HCT116 (cell line): ENCODE data around the gene RNF32. TPM values are rescaled to one million over a fixed set of nuclear protein-coding genes. Genes with fewer than 3 reads are reported as not detected.

Experiments used
- ATAC-seq: fragments of 200-7000 bp; cut with Tn5 transposase; 2 replicates; pipeline ENCODE4 v1.9.1; 2020; ENCODE audit warnings: mild to moderate bottlenecking, moderate library complexity
- BruUV-seq: library from RNA; stranded (reverse); fragments of 400-500 nt; replicated peaks from 2 replicates; lab custom pipeline; 2021; lab: Mats Ljungman, UMichigan
- CTCF ChIA-PET: fragments of 300-600 bp; sonication (Branson Sonifier 250); formaldehyde crosslinking; loops from one replicate; lab custom pipeline; 2021; ENCODE audit warnings: antibody characterized with exemption; lab: Charles Lee
- POLR2A ChIA-PET: fragments of 300-600, 350-600 bp; sonication (Branson Sonifier 250); formaldehyde crosslinking; loops from one replicate; lab custom pipeline; 2021; ENCODE audit warnings: antibody characterized with exemption; lab: Charles Lee
- RAD21 ChIA-PET, 2 experiments: fragments of 300-600 bp; sonication (Branson Sonifier 250); formaldehyde crosslinking; loops; one replicate each; lab custom pipeline; 2023; ENCODE audit warnings: low total read pairs in 2 of 2; ENCODE audit not compliant: uncharacterized antibody in 2 of 2, unreplicated experiment in 2 of 2, low non-redundant PET in 1 of 2; lab: Charles Lee
- DNase-seq: peaks from one replicate; pipeline ENCODE4 v3.0.0-alpha.2; 2010; ENCODE audit warnings: low read depth, low spot score
- H2AFZ ChIP-seq: fragments of 200-600 bp; shearing (Covaris generic), sonication (generic); 2 replicates; pipeline ENCODE4 v1.6.1; 2017; ENCODE audit warnings: low read depth, mixed run types, mixed read lengths, antibody characterized with exemption, low read length; ENCODE audit not compliant: poor library complexity, severe bottlenecking
- H3K27ac ChIP-seq: 2 replicates; pipeline ENCODE4 v1.5.1; 2012; ENCODE audit warnings: low read depth, low read length
- H3K27me3 ChIP-seq: fragments of 200-600 bp; sonication (generic); 2 replicates; pipeline ENCODE4 v1.6.1; 2016; ENCODE audit warnings: mixed run types, low read length, mixed read lengths; ENCODE audit not compliant: insufficient read depth
- H3K36me3 ChIP-seq, 2 experiments: fragments of 200-500 bp in 1 of 2; fragments of 200-600 bp in 1 of 2; sonication (Bioruptor generic) in 1 of 2; sonication (generic) in 1 of 2; 2 replicates each; pipeline versions ENCODE4 v1.5.1 to v1.6.1; 2014 to 2016; ENCODE audit warnings: low read length in 2 of 2, inconsistent platforms in 1 of 2, mixed read lengths in 1 of 2, mixed run types in 1 of 2; ENCODE audit not compliant: insufficient read depth in 2 of 2, control insufficient read depth in 1 of 2
- H3K4me1 ChIP-seq, 2 experiments: fragments of 200-600 bp in 1 of 2; sonication (generic) in 1 of 2; 2 replicates each; pipeline versions ENCODE4 v1.5.1 to v1.6.1; 2012 to 2017; ENCODE audit warnings: low read length in 2 of 2, inconsistent platforms in 1 of 2, mild to moderate bottlenecking in 1 of 2, mixed read lengths in 1 of 2, mixed run types in 1 of 2, moderate library complexity in 1 of 2; ENCODE audit not compliant: insufficient read depth in 2 of 2, control insufficient read depth in 1 of 2
- H3K4me2 ChIP-seq: fragments of 200-600 bp; sonication (generic); 2 replicates; pipeline ENCODE4 v1.6.1; 2017; ENCODE audit warnings: mixed run types, low read length, mixed read lengths
- H3K4me3 ChIP-seq, 2 experiments: fragments of 200-600 bp in 1 of 2; sonication (generic) in 1 of 2; replicated peaks in 1 of 2; 2 replicates each; pipeline ENCODE4 v1.5.1; 2011 to 2016; ENCODE audit warnings: low read length in 2 of 2, control low read depth in 1 of 2, low read depth in 1 of 2, mild to moderate bottlenecking in 1 of 2, mixed read lengths in 1 of 2, mixed run types in 1 of 2
- H3K79me2 ChIP-seq: fragments of 200-600 bp; sonication (generic); 2 replicates; pipeline ENCODE4 v1.6.1; 2017; ENCODE audit warnings: mild to moderate bottlenecking, mixed run types, low read length, moderate library complexity, mixed read lengths; ENCODE audit not compliant: insufficient read depth
- H3K9ac ChIP-seq: fragments of 200-600 bp; sonication (generic); 2 replicates; pipeline ENCODE4 v1.6.1; 2016; ENCODE audit warnings: low read length, mixed read lengths
- H3K9me2 ChIP-seq: fragments of 200-600 bp; sonication (generic), shearing (Covaris generic); 2 replicates; pipeline ENCODE4 v1.6.1; 2017; ENCODE audit warnings: mixed run types, mild to moderate bottlenecking, moderate library complexity; ENCODE audit not compliant: insufficient read depth
- H3K9me3 ChIP-seq, 2 experiments: fragments of 200-500 bp in 1 of 2; fragments of 200-600 bp in 1 of 2; sonication (Bioruptor generic) in 1 of 2; sonication (generic) in 1 of 2; 2 replicates each; pipeline ENCODE4 v1.6.1; 2014 to 2017; ENCODE audit warnings: low read length in 2 of 2, mixed read lengths in 2 of 2, inconsistent platforms in 1 of 2, low read depth in 1 of 2, mild to moderate bottlenecking in 1 of 2, mixed run types in 1 of 2, moderate library complexity in 1 of 2; ENCODE audit not compliant: control insufficient read depth in 1 of 2, insufficient read depth in 1 of 2
- H4K20me1 ChIP-seq: fragments of 200-600 bp; sonication (generic), shearing (Covaris generic); 2 replicates; pipeline ENCODE4 v1.6.1; 2017; ENCODE audit warnings: mixed run types, mild to moderate bottlenecking, moderate library complexity; ENCODE audit not compliant: insufficient read depth
- CBX3 ChIP-seq: IDR thresholded peaks from 2 replicates; pipeline ENCODE4 v1.6.1; 2012; ENCODE audit warnings: low read depth
- CEBPB ChIP-seq: IDR thresholded peaks from 2 replicates; pipeline ENCODE4 v1.6.1; 2012; ENCODE audit warnings: low read depth
- EGR1 ChIP-seq: IDR thresholded peaks from 2 replicates; pipeline ENCODE4 v1.6.1; 2012; ENCODE audit warnings: low read depth
- JUND ChIP-seq: IDR thresholded peaks from 2 replicates; pipeline ENCODE4 v1.6.1; 2012
- RAD21 ChIP-seq: IDR thresholded peaks from 2 replicates; pipeline ENCODE4 v1.6.1; 2012; ENCODE audit warnings: low read depth, mild to moderate bottlenecking
- SRF ChIP-seq: IDR thresholded peaks from 2 replicates; pipeline ENCODE4 v1.6.1; 2012; ENCODE audit warnings: low read depth
- YY1 ChIP-seq: IDR thresholded peaks from 2 replicates; pipeline ENCODE4 v1.6.1; 2011; ENCODE audit warnings: low read length, low read depth, moderate library complexity, mild to moderate bottlenecking; ENCODE audit not compliant: insufficient replicate concordance; ENCODE audit errors: extremely low read depth
- ZNF274 ChIP-seq: fragments of 200-500 bp; sonication (Bioruptor generic); IDR thresholded peaks from 2 replicates; pipeline ENCODE4 v1.6.1; 2014; ENCODE audit warnings: mild to moderate bottlenecking, low read depth, low read length, inconsistent platforms
- intact Hi-C: fragments of 100-400 bp; cut with micrococcal nuclease; formaldehyde crosslinking; loops from 2 replicates; pipeline ENCODE4 v1.10.0; 2022
- total RNA-seq: library from RNA; stranded (reverse); gene quantifications from one replicate; pipeline ENCODE4 v1.2.1, GENCODE V29; 2021; ENCODE audit not compliant: unreplicated experiment
- TF ChIP-seq, protein P1 (sequence below): IDR thresholded peaks from 2 replicates; pipeline ENCODE4 v1.6.1; 2011; ENCODE audit warnings: mild to moderate bottlenecking, low read length, moderate library complexity; ENCODE audit not compliant: insufficient replicate concordance; ENCODE audit errors: extremely low read depth
- TF ChIP-seq, protein P2 (sequence below): IDR thresholded peaks from 2 replicates; pipeline ENCODE4 v1.6.1; 2012; ENCODE audit warnings: low read depth
- TF ChIP-seq, protein P3 (sequence below): IDR thresholded peaks from 2 replicates; pipeline ENCODE4 v1.6.1; 2012
- TF ChIP-seq, protein P4 (sequence below), 3 experiments: fragments of 200-600 bp in 1 of 3; sonication (generic) in 1 of 3; IDR thresholded peaks in 2 of 3; conservative IDR thresholded peaks in 1 of 3; 2 replicates each; pipeline ENCODE4 v1.5.1; 2012 to 2017; ENCODE audit warnings: low read depth in 2 of 3, low read length in 2 of 3, antibody characterized with exemption in 1 of 3, borderline replicate concordance in 1 of 3, control low read depth in 1 of 3, mild to moderate bottlenecking in 1 of 3, mixed read lengths in 1 of 3, mixed run types in 1 of 3, moderate library complexity in 1 of 3; ENCODE audit not compliant: insufficient read depth in 1 of 3
- TF ChIP-seq, protein P5 (sequence below): IDR thresholded peaks from 2 replicates; pipeline ENCODE4 v1.6.1; 2012

RNF32 gene
- total RNA-seq, 1 experiment from 2014 or later, result 3.4 TPM

DNA sequence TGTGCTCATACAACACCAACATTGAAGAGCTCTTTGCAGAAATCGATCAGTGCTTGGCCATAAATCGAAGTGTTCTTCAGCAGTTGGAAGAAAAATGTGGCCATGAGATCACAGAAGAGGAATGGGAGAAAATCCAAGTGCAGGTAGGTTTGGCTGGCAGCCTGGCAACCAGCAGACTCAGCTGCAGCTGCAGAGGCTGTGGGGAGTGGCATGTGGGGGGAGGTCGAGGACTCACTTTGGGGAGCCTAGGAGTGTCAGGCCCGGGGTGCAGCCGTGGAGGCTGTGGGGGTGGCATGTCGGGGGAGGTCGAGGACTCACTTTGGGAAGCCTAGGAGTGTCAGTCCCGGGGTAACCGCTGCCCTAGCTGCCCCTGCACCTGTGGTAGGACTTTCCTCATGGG lies 35.1 kb downstream of the RNF32 start:
- ChIA-PET CTCF (no interaction called here), POLR2A (no interaction called here)
- intact Hi-C loops, result no loop called here

GRCh38 chr7:156676263-156676662 lies 35.7 kb downstream of the RNF32 start:
- Histone ChIP-seq H3K9me3 (no peaks in the 10 kb centered on the region), H3K9me2 (no peaks in the 10 kb centered on the region), H3K4me1 (no peaks in the 10 kb centered on the region), H2AFZ (no peak overlapping the region), H3K79me2 (no peaks in the 10 kb centered on the region), H3K27me3 (no peaks in the 10 kb centered on the region), H3K4me2 (no peak overlapping the region), H3K36me3 (peaks cover 6 to 10% of the 10 kb centered on the region in 2 experiments; a peak in 2 of 4 replicates), H4K20me1 (no peaks in the 10 kb centered on the region), H3K27ac (no peak overlapping the region), H3K4me3 (no peak overlapping the region), H3K9ac (no peak overlapping the region)
- ATAC-seq (no peak), DNase-seq (no peak)
- RAD21 ChIA-PET, result no interaction called here
- CTCF ChIA-PET, result no interaction called here
- intact Hi-C loops, result no loop called here
- TF ChIP-seq, protein P1, sequence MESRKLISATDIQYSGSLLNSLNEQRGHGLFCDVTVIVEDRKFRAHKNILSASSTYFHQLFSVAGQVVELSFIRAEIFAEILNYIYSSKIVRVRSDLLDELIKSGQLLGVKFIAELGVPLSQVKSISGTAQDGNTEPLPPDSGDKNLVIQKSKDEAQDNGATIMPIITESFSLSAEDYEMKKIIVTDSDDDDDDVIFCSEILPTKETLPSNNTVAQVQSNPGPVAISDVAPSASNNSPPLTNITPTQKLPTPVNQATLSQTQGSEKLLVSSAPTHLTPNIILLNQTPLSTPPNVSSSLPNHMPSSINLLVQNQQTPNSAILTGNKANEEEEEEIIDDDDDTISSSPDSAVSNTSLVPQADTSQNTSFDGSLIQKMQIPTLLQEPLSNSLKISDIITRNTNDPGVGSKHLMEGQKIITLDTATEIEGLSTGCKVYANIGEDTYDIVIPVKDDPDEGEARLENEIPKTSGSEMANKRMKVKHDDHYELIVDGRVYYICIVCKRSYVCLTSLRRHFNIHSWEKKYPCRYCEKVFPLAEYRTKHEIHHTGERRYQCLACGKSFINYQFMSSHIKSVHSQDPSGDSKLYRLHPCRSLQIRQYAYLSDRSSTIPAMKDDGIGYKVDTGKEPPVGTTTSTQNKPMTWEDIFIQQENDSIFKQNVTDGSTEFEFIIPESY, result no peak
- TF ChIP-seq, protein P2, sequence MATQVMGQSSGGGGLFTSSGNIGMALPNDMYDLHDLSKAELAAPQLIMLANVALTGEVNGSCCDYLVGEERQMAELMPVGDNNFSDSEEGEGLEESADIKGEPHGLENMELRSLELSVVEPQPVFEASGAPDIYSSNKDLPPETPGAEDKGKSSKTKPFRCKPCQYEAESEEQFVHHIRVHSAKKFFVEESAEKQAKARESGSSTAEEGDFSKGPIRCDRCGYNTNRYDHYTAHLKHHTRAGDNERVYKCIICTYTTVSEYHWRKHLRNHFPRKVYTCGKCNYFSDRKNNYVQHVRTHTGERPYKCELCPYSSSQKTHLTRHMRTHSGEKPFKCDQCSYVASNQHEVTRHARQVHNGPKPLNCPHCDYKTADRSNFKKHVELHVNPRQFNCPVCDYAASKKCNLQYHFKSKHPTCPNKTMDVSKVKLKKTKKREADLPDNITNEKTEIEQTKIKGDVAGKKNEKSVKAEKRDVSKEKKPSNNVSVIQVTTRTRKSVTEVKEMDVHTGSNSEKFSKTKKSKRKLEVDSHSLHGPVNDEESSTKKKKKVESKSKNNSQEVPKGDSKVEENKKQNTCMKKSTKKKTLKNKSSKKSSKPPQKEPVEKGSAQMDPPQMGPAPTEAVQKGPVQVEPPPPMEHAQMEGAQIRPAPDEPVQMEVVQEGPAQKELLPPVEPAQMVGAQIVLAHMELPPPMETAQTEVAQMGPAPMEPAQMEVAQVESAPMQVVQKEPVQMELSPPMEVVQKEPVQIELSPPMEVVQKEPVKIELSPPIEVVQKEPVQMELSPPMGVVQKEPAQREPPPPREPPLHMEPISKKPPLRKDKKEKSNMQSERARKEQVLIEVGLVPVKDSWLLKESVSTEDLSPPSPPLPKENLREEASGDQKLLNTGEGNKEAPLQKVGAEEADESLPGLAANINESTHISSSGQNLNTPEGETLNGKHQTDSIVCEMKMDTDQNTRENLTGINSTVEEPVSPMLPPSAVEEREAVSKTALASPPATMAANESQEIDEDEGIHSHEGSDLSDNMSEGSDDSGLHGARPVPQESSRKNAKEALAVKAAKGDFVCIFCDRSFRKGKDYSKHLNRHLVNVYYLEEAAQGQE, result no peak
- TF ChIP-seq JUND, result no peak
- TF ChIP-seq SRF, result no peak
- no peak for TF ChIP-seq EGR1
- TF ChIP-seq CEBPB, result no peak
- TF ChIP-seq, protein P3, sequence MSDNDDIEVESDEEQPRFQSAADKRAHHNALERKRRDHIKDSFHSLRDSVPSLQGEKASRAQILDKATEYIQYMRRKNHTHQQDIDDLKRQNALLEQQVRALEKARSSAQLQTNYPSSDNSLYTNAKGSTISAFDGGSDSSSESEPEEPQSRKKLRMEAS, result no peak
- TF ChIP-seq, protein P4, sequence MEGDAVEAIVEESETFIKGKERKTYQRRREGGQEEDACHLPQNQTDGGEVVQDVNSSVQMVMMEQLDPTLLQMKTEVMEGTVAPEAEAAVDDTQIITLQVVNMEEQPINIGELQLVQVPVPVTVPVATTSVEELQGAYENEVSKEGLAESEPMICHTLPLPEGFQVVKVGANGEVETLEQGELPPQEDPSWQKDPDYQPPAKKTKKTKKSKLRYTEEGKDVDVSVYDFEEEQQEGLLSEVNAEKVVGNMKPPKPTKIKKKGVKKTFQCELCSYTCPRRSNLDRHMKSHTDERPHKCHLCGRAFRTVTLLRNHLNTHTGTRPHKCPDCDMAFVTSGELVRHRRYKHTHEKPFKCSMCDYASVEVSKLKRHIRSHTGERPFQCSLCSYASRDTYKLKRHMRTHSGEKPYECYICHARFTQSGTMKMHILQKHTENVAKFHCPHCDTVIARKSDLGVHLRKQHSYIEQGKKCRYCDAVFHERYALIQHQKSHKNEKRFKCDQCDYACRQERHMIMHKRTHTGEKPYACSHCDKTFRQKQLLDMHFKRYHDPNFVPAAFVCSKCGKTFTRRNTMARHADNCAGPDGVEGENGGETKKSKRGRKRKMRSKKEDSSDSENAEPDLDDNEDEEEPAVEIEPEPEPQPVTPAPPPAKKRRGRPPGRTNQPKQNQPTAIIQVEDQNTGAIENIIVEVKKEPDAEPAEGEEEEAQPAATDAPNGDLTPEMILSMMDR (IDR thresholded peaks at IDR 0.05 in 2 of 3, conservative IDR thresholded peaks at IDR 0.05 in 1 of 3; ENCODE audit: borderline replicate concordance in 1 of 3, insufficient read depth in 1 of 3, low read depth in 2 of 3, low read length in 2 of 3), result no peak
- TF ChIP-seq YY1, result no peak
- no peak for TF ChIP-seq RAD21
- TF ChIP-seq, protein P5, sequence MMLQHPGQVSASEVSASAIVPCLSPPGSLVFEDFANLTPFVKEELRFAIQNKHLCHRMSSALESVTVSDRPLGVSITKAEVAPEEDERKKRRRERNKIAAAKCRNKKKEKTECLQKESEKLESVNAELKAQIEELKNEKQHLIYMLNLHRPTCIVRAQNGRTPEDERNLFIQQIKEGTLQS, result no peak
- TF ChIP-seq CBX3, result no peak
- POLR2A ChIA-PET, result no interaction called here
- BruUV-seq, result no TSS peak

More for the DNA sequence above, 35.1 kb downstream of the RNF32 start:
- H3K36me3 ChIP-seq, result peaks cover 6 to 10% of the 10 kb centered on the region in 2 experiments; a peak in 2 of 4 replicates
- H3K9me2 ChIP-seq, result no peaks in the 10 kb centered on the region
- no peaks in the 10 kb centered on the region for H3K27me3 ChIP-seq
- no peaks in the 10 kb centered on the region for H3K4me1 ChIP-seq
- no peak overlapping the region for H3K9ac ChIP-seq
- RAD21 ChIA-PET, result no interaction called here
- H3K4me3 ChIP-seq, result no peak overlapping the region
- no peak overlapping the region for H2AFZ ChIP-seq
- DNase-seq (no peak), ATAC-seq (no peak)
- TF ChIP-seq ZNF274 (no peak), SRF (no peak)
- H3K4me2 ChIP-seq, result no peak overlapping the region
- H3K79me2 ChIP-seq, result no peaks in the 10 kb centered on the region
- H4K20me1 ChIP-seq, result no peaks in the 10 kb centered on the region
- H3K27ac ChIP-seq, result no peak overlapping the region
- no TSS peak for BruUV-seq
- no peaks in the 10 kb centered on the region for H3K9me3 ChIP-seq
